SKM-1 treated with dmso at 0.1 percent for 144 hours (cell line): ENCODE data around the gene SMR3B.

Source experiments
- DNase-seq: peaks from one replicate; lab custom pipeline; 2025; ENCODE audit not compliant: unreplicated experiment; lab: John Stamatoyannopoulos, UW

The SMR3B gene

GRCh38 chr4:70382691-70383181 is at the start of gene SMR3B:
Gene SMR3B (plus strand): TSS chr4:70383131. CDS start chr4:70384511, 1,380 bp downstream.
- no peak for DNase-seq

- DNase-seq, result no peak
These were observed 48.2 kb upstream of the SMR3B start, which contains the start of gene CABS1 for GRCh38 chr4:70334681-70335080. Gene CABS1 (plus strand): TSS chr4:70334981. CDS start chr4:70335040, 59 bp downstream.

- DNase-seq, result no peak
These were observed 46.9 kb upstream of the SMR3B start for GRCh38 chr4:70336043-70336442.

DNA sequence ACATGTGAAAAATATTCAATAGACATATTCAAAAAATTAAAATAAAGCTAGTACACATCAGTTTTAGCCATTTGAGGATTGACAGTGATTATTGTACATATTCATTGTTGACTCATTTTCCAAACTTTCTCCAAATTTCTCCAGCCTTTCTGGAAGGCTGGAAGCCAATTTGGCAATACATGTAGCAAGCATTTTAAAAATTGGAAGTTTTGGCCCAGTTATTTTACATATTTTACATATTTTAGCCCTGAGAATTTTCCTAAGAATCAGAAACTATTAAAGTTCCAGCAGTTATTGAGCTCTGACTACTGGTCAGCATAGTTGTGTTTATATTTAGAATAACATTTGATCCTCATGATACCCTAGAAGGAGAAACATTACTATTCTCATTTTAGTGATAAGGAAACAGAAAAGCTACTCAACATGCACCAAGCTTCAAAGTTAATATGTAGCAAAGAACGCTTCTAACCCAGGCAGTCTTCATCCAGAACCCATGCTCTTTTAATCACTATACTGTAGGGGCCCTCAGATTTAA is 45.0 kb upstream of the SMR3B start:
- no peak for DNase-seq

DNA sequence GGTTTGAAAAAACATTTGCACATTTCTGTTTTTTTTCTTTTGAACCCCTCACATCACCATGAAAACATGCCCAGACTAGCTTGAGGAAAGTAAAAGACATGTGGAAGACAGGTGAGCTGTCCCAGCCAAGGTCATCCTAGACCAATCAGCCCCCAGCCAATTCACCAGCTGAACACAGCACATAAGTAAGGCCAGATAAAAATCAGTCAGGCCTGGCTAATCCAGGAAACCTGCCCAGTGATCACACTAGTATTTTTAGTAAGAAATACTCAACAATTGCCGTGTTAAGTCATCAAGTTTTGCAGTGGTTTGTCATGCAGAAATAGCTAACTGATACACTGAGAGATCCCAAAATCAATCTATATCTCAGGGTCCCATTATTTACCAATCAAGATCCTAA is 26.7 kb upstream of the SMR3B start:
- DNase-seq, result no peak

GRCh38 chr4:70359115-70359661 is 23.7 kb upstream of the SMR3B start:
- no peak for DNase-seq

DNA sequence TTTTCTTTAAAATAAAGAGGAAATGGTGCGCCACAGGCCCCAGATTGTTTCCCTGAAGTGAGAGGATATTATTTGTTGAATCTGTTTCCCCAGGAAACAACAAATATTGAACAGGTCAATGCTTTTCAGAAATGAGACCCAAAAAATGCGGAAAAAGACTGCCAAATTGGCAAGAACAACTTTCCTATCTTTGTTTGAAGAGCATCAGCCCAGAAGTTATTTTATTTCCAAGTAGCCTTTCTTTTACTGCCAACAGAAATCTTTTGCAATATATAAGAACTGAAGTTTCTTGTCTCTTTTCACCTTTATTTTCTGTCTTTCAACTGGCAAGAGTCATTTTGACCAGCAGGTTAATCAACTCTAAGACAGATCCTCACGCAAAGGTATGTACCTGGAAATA is 22.5 kb upstream of the SMR3B start, which contains the start of gene SMR3A:
SMR3A (plus strand) TSS at position 301 of the 400 bp plus-strand sequence. CDS start 1,356 bp downstream, outside the sequence.
- no peak for DNase-seq

DNA sequence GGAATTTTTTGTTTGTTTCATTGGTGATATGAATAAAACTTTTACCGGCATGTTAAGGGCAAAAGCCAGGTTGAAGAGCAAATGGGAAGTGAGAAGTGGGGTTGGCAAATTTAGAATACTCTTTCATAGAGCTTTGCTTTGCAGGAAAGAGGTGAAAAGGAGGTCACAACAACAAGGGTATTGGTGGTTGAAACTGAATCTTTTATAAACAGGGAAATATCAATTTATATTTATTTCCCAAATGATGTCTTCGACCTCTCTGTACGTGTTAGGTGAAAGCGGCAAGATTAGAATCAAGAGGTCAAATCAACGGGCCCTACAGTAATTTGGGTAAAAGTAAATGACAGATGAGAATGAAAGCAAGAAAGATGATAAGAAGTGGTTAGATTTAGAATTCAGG is 18.9 kb upstream of the SMR3B start:
- DNase-seq, result no peak

- no peak for DNase-seq
These were observed 17.5 kb upstream of the SMR3B start for GRCh38 chr4:70365479-70365878.

DNA sequence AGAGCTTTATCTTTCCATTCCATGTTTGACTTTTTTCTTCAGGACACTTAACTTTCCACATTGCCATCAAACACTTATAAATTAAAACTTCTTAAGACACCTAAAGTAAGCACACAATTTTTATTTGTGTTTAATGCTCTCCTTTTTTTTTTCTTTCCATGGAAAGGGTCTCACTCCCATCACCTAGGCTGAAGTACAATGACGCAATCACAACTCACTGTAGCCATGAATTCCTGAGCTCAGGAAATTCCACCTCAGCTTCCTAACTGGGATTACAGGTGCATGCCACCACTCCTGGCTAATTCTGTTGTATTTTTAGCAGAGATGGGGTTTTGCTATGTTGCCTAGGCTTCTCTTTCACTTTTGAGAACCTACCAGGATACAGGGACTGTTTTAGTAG is 15.1 kb upstream of the SMR3B start:
- DNase-seq, result no peak

- DNase-seq, result no peak
These were observed 10.9 kb upstream of the SMR3B start for GRCh38 chr4:70371987-70372386.

DNA sequence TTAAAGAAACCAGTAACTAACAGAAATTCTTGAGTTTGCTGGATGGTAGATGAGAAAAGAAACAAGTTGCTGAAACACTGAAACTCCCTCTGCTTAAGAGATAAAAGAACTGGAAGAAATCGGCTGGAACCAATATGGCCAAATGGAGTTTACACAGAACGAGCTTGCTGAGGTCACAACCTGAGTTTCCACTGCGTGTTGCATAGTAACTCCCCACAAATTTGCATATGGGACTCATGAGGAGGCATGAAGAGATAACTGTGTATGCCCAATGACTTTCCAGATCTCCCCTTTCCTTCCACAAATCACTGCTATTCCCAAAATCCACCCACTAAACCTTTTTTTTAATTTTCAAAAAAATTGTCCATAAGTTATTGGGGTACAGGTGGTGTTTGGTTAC is 10.2 kb upstream of the SMR3B start:
- no peak for DNase-seq

- no peak for DNase-seq
These were observed 2.4 kb upstream of the SMR3B start for GRCh38 chr4:70380578-70380977.

DNA sequence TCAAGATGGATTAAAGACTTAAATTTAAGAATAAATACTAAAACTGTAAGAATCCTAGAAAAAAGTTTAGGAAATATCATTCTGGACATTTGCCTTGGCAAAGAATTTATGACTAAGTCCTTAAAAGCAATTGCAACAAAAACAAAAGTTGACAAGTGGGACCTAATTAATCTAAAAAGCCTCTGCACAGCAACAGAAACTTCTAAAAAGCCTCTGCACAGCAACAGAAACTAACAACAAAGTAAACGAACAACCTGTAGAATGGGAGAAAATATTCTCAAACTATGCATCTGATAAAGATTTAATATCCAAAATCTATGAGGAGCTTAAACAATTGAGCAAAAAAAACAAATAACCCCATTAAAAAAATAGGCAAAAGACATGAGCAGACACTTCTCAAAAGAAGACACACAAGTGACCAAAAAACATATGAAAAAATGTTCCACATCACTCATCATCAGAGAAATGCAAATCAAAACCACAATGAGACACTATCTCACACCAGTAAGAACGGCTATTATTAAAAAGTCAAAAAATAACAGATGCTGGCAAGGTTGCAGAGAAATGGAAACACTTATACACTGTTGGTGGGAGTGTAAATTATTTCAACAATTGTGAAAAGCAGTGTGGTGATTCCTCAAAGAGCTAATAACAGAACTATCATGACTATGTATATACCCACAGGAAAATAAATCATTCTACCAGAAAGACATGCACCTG is 9.3 kb downstream of the SMR3B start:
- DNase-seq, result no peak

DNA sequence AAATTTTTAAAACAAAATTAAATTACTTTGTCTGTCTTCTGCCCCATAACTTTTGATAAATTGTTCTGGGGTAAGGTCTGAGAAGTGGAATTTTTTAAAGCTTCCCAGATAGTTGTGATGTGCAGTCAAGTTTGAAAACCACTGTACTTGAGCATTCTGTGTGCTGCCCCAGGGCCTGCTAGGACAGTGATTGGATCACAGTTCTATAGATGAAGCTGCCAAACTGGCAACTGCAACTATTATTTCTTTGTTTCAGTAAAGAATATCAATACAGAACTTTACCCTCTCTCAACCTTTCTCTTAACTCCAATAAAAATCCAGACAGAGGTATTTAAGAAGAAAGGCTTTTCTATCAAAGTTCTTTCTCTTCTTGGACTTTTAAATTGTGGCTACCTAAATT is 14.6 kb downstream of the SMR3B start, which contains the start of gene OPRPN:
OPRPN (plus strand) TSS at position 361 of the 400 bp plus-strand sequence. CDS start 1,346 bp downstream, outside the sequence.
- no peak for DNase-seq

- DNase-seq, result no peak
These were observed 16.4 kb downstream of the SMR3B start for GRCh38 chr4:70399319-70399718.

- DNase-seq, result no peak
These were observed 19.8 kb downstream of the SMR3B start for GRCh38 chr4:70402762-70403161.

- no peak for DNase-seq
These were observed 22.8 kb downstream of the SMR3B start for GRCh38 chr4:70405765-70406164.

GRCh38 chr4:70425306-70425705 is 42.4 kb downstream of the SMR3B start:
- no peak for DNase-seq

- DNase-seq, result no peak
These were observed 43.9 kb downstream of the SMR3B start for GRCh38 chr4:70426789-70427188.

GRCh38 chr4:70437197-70437596 is 54.3 kb downstream of the SMR3B start:
- DNase-seq, result no peak
